K562 (cell line): ENCODE data around the gene SLC16A5. TPM values are rescaled to one million over a fixed set of nuclear protein-coding genes. Genes with fewer than 3 reads are reported as not detected.
A peak's percentile ranks its signal among the peaks of the same experiment; 100 is the strongest.

Experiments
- CBFA2T3 ChIP-seq: fragments of 450-650 bp; IDR thresholded peaks from 2 replicates; pipeline ENCODE4 v1.6.1; 2017
- CBX1 ChIP-seq: sonication (generic); IDR thresholded peaks from 2 replicates; pipeline ENCODE4 v1.6.1; 2016; ENCODE audit warnings: antibody characterized with exemption, low read depth, mild to moderate bottlenecking
- CBX5 ChIP-seq: IDR thresholded peaks from 2 replicates; pipeline ENCODE4 v1.6.1; 2014; ENCODE audit warnings: low read depth, borderline replicate concordance
- CCNT2 ChIP-seq: IDR thresholded peaks from 2 replicates; pipeline ENCODE4 v1.6.1; 2011; ENCODE audit warnings: borderline replicate concordance, low read depth, mild to moderate bottlenecking, moderate library complexity, mixed read lengths, low read length; ENCODE audit not compliant: insufficient read length; ENCODE audit errors: extremely low read depth
- GABPB1 ChIP-seq: sonication (generic); formaldehyde crosslinking; IDR thresholded peaks from 2 replicates; pipeline ENCODE4 v1.8.0; 2022; ENCODE audit warnings: mild to moderate bottlenecking, missing genetic modification reagents
- ILF3 ChIP-seq: fragments of 450-650 bp; IDR thresholded peaks from 2 replicates; pipeline ENCODE4 v1.6.1; 2018; ENCODE audit warnings: antibody characterized with exemption, mild to moderate bottlenecking, moderate library complexity, borderline replicate concordance
- JUND ChIP-seq, 2 experiments: IDR thresholded peaks; 2 replicates in 1 of 2; 3 replicates in 1 of 2; pipeline ENCODE4 v1.6.1; 2011; ENCODE audit warnings: borderline replicate concordance in 2 of 2, low read depth in 2 of 2, low read length in 2 of 2, improper control_type of control experiment in 1 of 2, missing biosample characterization in 1 of 2, missing genetic modification characterization in 1 of 2, missing genetic modification reagents in 1 of 2
- KLF1 ChIP-seq: fragments of 450-650 bp; IDR thresholded peaks from 2 replicates; pipeline ENCODE4 v1.6.1; 2016; ENCODE audit warnings: missing genetic modification characterization, missing compliant biosample characterization
- NR2C2 ChIP-seq, 2 experiments: fragments of 200-800 bp in 1 of 2; sonication (Bioruptor generic) in 1 of 2; sonication (generic) in 1 of 2; formaldehyde crosslinking in 1 of 2; IDR thresholded peaks; 2 replicates each; pipeline versions ENCODE4 v1.6.1 to v1.8.0; 2016 to 2022; ENCODE audit warnings: mild to moderate bottlenecking in 1 of 2, missing compliant biosample characterization in 1 of 2, missing genetic modification characterization in 1 of 2, missing genetic modification reagents in 1 of 2
- PHF21A ChIP-seq: fragments of 450-650 bp; IDR thresholded peaks from 2 replicates; pipeline ENCODE4 v1.6.1; 2017; ENCODE audit warnings: low read depth, borderline replicate concordance
- SRF ChIP-seq, 2 experiments: fragments of 250-450, 450-650 bp in 1 of 2; sonication (Bioruptor Pico) in 1 of 2; sonication (generic) in 1 of 2; formaldehyde crosslinking; IDR thresholded peaks; 2 replicates each; pipeline versions ENCODE4 v1.5.0 to v1.5.1; 2020 to 2022; ENCODE audit warnings: mild to moderate bottlenecking in 1 of 2, missing genetic modification reagents in 1 of 2
- SUPT5H ChIP-seq: fragments of 450-650 bp; IDR thresholded peaks from 2 replicates; pipeline ENCODE4 v1.6.1; 2016
- TBP ChIP-seq: optimal IDR thresholded peaks from 2 replicates; pipeline ENCODE3; 2011; ENCODE audit warnings: low read depth, low read length, improper control_type of control experiment
- TCF7 ChIP-seq: sonication (generic); IDR thresholded peaks from 2 replicates; pipeline ENCODE4 v1.6.1; 2016; ENCODE audit warnings: antibody characterized with exemption, borderline replicate concordance
- polyA plus RNA-seq, 8 experiments: library from polyadenylated mRNA; depleted of rRNA in 4 of 8; stranded (reverse) in 5 of 8; unstranded in 3 of 8; fragments of >200 nt; fragmentation: Nextera tagmentation in 2 of 8; fragmentation: Illumina TruSeq in 1 of 8; extraction: Ambion mirVana in 2 of 8; extraction: Trizol in 1 of 8; gene quantifications; 2 replicates each; pipeline versions ENCODE4 v1.2.1 to v1.2.3, GENCODE V29; 2011 to 2014; ENCODE audit warnings: inconsistent platforms in 1 of 8, missing spikeins in 1 of 8
- total RNA-seq, 7 experiments: library from RNA; depleted of rRNA in 6 of 7; stranded (reverse); fragments of >200 nt in 6 of 7; fragmentation: Illumina TruSeq in 2 of 7; extraction: Trizol in 2 of 7; gene quantifications; 2 replicates each; pipeline versions ENCODE4 v1.2.1 to v1.2.3, GENCODE V29; 2011 to 2021; ENCODE audit warnings: low replicate concordance in 1 of 7
- TF ChIP-seq, protein P1 (sequence below): fragments of 450-650 bp; IDR thresholded peaks from 2 replicates; pipeline ENCODE4 v1.6.1; 2018; ENCODE audit not compliant: partially characterized antibody
- TF ChIP-seq, protein P2 (sequence below), 2 experiments: fragments of 450-650 bp in 1 of 2; IDR thresholded peaks; 2 replicates each; pipeline ENCODE4 v1.6.1; 2011 to 2017; ENCODE audit warnings: low read depth in 2 of 2, antibody characterized with exemption in 1 of 2, borderline replicate concordance in 1 of 2, low read length in 1 of 2, mild to moderate bottlenecking in 1 of 2, mixed read lengths in 1 of 2; ENCODE audit not compliant: control insufficient read depth in 1 of 2

The SLC16A5 gene
- total and polyA plus RNA-seq, 9 of the 15 experiments (the other 6 are each of a cell fraction or from before 2014, with no cell fraction given) = 0.06 to 2.6 (median 0.91) TPM

DNA sequence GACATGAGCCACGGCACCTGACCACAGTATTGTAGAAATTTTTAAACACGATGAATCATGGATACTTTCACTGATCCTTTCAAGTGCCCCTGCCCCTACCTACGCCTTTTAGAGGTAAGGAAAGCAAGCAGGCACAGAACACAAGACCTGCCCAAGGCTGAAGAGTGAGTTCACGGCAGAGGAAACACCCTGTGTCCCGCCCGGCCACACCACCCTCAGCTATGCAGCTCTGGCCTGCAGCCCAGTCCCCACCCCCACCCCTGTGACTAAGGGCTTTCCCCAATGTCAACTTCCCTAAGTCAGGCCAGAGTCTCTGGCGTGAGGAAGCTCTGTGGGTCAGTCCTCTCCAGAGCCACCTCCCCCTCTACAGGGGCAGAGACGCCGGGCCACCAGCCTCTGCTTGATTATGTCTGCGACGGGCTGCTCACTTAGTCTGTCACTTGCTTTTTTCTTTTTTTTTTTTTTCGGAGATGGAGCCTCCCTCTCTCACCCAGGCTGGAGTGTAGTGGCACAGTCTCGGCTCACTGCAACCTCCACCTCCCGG is 8.4 kb downstream of the SLC16A5 start (continued):
- TF ChIP-seq, protein P1, sequence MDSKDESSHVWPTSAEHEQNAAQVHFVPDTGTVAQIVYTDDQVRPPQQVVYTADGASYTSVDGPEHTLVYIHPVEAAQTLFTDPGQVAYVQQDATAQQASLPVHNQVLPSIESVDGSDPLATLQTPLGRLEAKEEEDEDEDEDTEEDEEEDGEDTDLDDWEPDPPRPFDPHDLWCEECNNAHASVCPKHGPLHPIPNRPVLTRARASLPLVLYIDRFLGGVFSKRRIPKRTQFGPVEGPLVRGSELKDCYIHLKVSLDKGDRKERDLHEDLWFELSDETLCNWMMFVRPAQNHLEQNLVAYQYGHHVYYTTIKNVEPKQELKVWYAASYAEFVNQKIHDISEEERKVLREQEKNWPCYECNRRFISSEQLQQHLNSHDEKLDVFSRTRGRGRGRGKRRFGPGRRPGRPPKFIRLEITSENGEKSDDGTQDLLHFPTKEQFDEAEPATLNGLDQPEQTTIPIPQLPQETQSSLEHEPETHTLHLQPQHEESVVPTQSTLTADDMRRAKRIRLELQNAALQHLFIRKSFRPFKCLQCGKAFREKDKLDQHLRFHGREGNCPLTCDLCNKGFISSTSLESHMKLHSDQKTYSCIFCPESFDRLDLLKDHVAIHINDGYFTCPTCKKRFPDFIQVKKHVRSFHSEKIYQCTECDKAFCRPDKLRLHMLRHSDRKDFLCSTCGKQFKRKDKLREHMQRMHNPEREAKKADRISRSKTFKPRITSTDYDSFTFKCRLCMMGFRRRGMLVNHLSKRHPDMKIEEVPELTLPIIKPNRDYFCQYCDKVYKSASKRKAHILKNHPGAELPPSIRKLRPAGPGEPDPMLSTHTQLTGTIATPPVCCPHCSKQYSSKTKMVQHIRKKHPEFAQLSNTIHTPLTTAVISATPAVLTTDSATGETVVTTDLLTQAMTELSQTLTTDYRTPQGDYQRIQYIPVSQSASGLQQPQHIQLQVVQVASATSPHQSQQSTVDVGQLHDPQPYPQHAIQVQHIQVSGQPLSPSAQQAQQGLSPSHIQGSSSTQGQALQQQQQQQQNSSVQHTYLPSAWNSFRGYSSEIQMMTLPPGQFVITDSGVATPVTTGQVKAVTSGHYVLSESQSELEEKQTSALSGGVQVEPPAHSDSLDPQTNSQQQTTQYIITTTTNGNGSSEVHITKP = peak; percentile 86
- TF ChIP-seq PHF21A (0 out of 2 replicates have a peak, but pooled peaks have one; percentile 53), CBX1 (0 out of 2 replicates have a peak, but pooled peaks have one; percentile 20), TCF7 (0 out of 2 replicates have a peak, but pooled peaks have one; percentile 30), CBFA2T3 (peak; percentile 58), NR2C2 (CRISPR knock-in tag; IDR thresholded peaks at IDR 0.05) (no peak), NR2C2 (tag; IDR thresholded peaks at IDR 0.05) (peak; percentile 65), KLF1 (tag) (peak; percentile 97), SRF (CRISPR knock-in tag; IDR thresholded peaks at IDR 0.05) (0 out of 4 replicates have a peak, but pooled peaks of 1 of the 2 experiments have one; percentile 32), JUND (IDR thresholded peaks at IDR 0.05; ENCODE audit: borderline replicate concordance, low read depth, low read length) (peak; percentile 78), JUND (tag; IDR thresholded peaks at IDR 0.05; ENCODE audit: borderline replicate concordance, low read depth, low read length) (peak; percentile 78; the same call in 1 of the 3 replicates), CBX5 (0 out of 2 replicates have a peak, but pooled peaks have one; percentile 64), SUPT5H (0 out of 2 replicates have a peak, but pooled peaks have one; percentile 42), TBP (peak; percentile 44), CCNT2 (peak; percentile 73), GABPB1 (CRISPR knock-in tag) (0 out of 2 replicates have a peak, but pooled peaks have one; percentile 36), ILF3 (no peak)
- TF ChIP-seq, protein P2, sequence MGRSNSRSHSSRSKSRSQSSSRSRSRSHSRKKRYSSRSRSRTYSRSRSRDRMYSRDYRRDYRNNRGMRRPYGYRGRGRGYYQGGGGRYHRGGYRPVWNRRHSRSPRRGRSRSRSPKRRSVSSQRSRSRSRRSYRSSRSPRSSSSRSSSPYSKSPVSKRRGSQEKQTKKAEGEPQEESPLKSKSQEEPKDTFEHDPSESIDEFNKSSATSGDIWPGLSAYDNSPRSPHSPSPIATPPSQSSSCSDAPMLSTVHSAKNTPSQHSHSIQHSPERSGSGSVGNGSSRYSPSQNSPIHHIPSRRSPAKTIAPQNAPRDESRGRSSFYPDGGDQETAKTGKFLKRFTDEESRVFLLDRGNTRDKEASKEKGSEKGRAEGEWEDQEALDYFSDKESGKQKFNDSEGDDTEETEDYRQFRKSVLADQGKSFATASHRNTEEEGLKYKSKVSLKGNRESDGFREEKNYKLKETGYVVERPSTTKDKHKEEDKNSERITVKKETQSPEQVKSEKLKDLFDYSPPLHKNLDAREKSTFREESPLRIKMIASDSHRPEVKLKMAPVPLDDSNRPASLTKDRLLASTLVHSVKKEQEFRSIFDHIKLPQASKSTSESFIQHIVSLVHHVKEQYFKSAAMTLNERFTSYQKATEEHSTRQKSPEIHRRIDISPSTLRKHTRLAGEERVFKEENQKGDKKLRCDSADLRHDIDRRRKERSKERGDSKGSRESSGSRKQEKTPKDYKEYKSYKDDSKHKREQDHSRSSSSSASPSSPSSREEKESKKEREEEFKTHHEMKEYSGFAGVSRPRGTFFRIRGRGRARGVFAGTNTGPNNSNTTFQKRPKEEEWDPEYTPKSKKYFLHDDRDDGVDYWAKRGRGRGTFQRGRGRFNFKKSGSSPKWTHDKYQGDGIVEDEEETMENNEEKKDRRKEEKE (IDR thresholded peaks at IDR 0.05; ENCODE audit: borderline replicate concordance in 1 of 2, control insufficient read depth in 1 of 2, low read depth in 2 of 2, low read length in 1 of 2) = 0 out of 4 replicates have a peak, but pooled peaks of 1 of the 2 experiments have one; percentile 67
